Thoracic aorta (tissue), 2 donors: ENCODE data around the gene MEI1. TPM values are rescaled to one million over a fixed set of nuclear protein-coding genes. Genes with fewer than 3 reads are reported as not detected.

Source experiments
- ATAC-seq: fragments of 150-250 bp; one replicate; pipeline ENCODE4 v1.8.0; 2017; ENCODE audit warnings: low read depth; ENCODE audit not compliant: insufficient number of reproducible peaks, low FRiP score
- DNase-seq: peaks from one replicate; pipeline ENCODE4 v3.0.0-alpha.2; 2020; ENCODE audit warnings: low spot score
- H3K27ac ChIP-seq, 2 donors: fragments of 200-600 bp; sonication (generic); 1 replicate in 1 of 2; 2 replicates in 1 of 2; pipeline ENCODE4 v1.5.1; 2016; ENCODE audit warnings: mild to moderate bottlenecking in 2 of 2, moderate library complexity in 2 of 2
- H3K27me3 ChIP-seq: fragments of 200-600 bp; sonication (generic); replicated peaks from 2 replicates; pipeline ENCODE4 v1.6.0; 2016; ENCODE audit warnings: mild to moderate bottlenecking; ENCODE audit not compliant: insufficient read depth
- H3K36me3 ChIP-seq: fragments of 200-600 bp; sonication (generic); one replicate; pipeline ENCODE4 v1.5.1; 2016
- H3K4me1 ChIP-seq, 2 donors: fragments of 200-600 bp; sonication (generic); 1 replicate in 1 of 2; 2 replicates in 1 of 2; pipeline versions ENCODE4 v1.5.1 to v1.6.0; 2016; ENCODE audit warnings: low read depth in 2 of 2, mild to moderate bottlenecking in 1 of 2; ENCODE audit not compliant: control insufficient read depth in 1 of 2
- H3K4me3 ChIP-seq: fragments of 200-600 bp; sonication (generic); 2 replicates; pipeline ENCODE4 v1.5.1; 2016; ENCODE audit warnings: mild to moderate bottlenecking
- H3K9me3 ChIP-seq: fragments of 200-600 bp; sonication (generic); 2 replicates; pipeline ENCODE4 v1.5.1; 2016
- total RNA-seq, 2 donors: library from RNA; depleted of rRNA; stranded (reverse); fragments of >200 nt; gene quantifications; one replicate each; pipeline versions ENCODE4 v1.1.0 to v1.2.3, GENCODE V29; 2016
- TF ChIP-seq, protein P1 (sequence below): fragments of 200-600 bp; sonication (generic); IDR thresholded peaks from one replicate; pipeline ENCODE4 v1.5.1; 2019; ENCODE audit warnings: antibody characterized with exemption

The MEI1 gene
- total RNA-seq, 2 donors from 2014 or later, result 1.8 to 3.8 TPM

DNA sequence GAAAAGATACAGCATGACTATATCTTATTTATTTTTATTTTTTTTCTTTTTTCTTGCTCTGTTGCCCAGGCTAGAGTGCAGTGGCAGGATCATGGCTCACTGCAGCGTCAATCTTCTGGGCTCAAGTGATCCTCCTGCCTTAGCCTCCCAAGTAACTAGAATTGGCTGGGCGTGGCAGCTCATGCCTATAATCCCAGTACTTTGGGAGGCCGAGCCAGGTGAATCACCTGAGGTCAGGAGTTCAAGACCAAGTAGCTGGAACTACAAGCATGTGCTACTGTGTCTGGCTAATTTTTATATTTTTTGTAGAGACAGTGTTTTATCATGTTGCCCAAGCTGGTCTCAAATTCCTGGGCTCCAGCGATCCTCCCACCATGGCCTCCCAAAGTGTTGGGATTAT is 72.9 kb downstream of the MEI1 start:
- Histone ChIP-seq H3K27ac (no peak overlapping the region), H3K27me3 (no peaks in the 10 kb centered on the region), H3K4me1 (no peaks in the 10 kb centered on the region), H3K9me3 (no peaks in the 10 kb centered on the region), H3K36me3 (no peaks in the 10 kb centered on the region), H3K4me3 (no peak overlapping the region)
- no peak for ATAC-seq
- TF ChIP-seq, protein P1, sequence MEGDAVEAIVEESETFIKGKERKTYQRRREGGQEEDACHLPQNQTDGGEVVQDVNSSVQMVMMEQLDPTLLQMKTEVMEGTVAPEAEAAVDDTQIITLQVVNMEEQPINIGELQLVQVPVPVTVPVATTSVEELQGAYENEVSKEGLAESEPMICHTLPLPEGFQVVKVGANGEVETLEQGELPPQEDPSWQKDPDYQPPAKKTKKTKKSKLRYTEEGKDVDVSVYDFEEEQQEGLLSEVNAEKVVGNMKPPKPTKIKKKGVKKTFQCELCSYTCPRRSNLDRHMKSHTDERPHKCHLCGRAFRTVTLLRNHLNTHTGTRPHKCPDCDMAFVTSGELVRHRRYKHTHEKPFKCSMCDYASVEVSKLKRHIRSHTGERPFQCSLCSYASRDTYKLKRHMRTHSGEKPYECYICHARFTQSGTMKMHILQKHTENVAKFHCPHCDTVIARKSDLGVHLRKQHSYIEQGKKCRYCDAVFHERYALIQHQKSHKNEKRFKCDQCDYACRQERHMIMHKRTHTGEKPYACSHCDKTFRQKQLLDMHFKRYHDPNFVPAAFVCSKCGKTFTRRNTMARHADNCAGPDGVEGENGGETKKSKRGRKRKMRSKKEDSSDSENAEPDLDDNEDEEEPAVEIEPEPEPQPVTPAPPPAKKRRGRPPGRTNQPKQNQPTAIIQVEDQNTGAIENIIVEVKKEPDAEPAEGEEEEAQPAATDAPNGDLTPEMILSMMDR, result no peak
- DNase-seq, result no peak

DNA sequence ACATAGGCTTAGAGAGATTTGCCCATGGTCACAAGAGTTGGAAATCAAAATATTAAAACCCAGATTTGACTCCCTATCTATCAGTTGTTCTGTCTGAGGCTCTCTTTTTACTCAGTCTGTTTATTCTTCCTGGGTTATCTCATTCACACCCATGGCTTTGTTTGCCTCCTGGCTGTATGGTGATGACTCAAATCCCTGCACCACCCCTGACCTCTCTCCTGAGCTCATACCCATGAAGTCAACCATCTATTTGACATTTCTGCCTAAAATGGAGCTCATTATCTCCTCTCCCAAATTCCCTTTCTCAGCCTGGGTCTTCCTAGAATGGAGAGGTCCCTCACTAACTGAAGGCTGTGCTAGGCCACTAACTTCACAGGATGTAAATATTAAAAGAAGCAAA is 73.3 kb downstream of the MEI1 start:
- ATAC-seq (no peak), DNase-seq (no peak)
- H3K27ac ChIP-seq, result no peak overlapping the region
- TF ChIP-seq, protein P1, result no peak
- H3K4me1 ChIP-seq, result no peaks in the 10 kb centered on the region
- no peak overlapping the region for H3K4me3 ChIP-seq
- H3K9me3 ChIP-seq, result no peaks in the 10 kb centered on the region
- H3K36me3 ChIP-seq, result no peaks in the 10 kb centered on the region
- no peaks in the 10 kb centered on the region for H3K27me3 ChIP-seq

DNA sequence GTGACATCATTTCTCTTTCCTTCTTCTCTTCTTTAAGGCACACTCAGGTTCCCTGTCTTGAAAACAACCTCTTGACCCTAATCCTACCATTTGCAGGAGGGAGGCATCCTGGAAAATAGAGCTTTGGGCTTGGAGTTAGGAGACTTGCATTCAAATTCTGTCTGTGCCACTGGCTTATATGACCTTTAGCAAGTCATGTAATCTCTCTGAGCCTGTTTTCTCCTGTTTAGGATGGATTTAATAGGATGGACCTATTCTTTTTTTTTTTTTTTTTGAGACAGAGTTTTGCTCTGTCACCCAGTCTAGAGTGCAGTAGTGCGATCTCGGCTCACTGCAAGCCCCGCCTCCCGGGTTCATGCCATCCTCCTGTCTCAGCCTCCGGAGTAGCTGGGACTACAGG is 76.0 kb downstream of the MEI1 start:
- H3K36me3 ChIP-seq, result no peaks in the 10 kb centered on the region
- ATAC-seq (no peak), DNase-seq (no peak)
- H3K9me3 ChIP-seq, result no peaks in the 10 kb centered on the region
- TF ChIP-seq, protein P1, result no peak
- H3K27me3 ChIP-seq, result no peaks in the 10 kb centered on the region
- no peak overlapping the region for H3K27ac ChIP-seq
- no peak overlapping the region for H3K4me3 ChIP-seq
- no peaks in the 10 kb centered on the region for H3K4me1 ChIP-seq

DNA sequence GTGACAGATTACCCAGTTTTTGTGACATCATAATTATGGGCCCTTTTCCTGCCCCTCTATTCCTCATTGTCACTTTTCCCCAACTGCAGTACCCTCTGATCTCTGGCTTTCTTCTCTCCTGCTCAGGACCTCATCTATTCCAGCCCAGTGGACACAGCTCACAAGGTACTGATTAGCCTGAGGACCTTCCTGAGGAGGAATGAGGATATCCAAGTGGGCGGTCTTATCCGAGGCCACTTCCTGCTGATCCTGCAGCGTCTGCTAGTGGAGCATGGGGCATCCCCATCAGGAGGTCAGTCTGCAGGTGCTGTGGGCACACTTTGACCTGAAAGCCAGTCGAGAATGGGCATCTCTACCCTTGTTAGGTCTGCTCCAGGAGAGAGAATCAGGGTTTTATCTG is 76.7 kb downstream of the MEI1 start:
- Histone ChIP-seq H3K4me3 (no peak overlapping the region), H3K9me3 (no peaks in the 10 kb centered on the region), H3K27me3 (no peaks in the 10 kb centered on the region), H3K27ac (no peak overlapping the region), H3K4me1 (no peaks in the 10 kb centered on the region), H3K36me3 (no peaks in the 10 kb centered on the region)
- DNase-seq (no peak), ATAC-seq (no peak)
- TF ChIP-seq, protein P1, result no peak

DNA sequence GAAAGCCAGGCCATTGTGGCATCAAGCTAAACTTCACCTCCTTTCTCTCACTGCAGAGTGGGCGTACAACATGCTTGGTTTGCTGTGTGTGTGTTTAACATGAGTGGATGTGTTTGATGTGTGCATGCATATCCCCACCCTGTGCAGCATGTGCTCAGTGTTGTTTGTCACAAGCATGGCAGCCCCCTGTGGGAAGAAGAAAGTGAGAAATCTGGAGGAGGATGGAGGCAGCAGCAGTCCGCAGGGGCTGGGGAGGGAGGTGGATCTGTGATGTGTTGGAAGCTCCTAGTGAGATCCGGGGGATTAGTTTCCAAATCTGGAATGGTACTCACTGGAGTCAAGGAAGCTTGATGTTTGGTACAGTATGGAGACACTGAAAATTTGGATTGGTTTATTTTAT is 77.1 kb downstream of the MEI1 start:
- H3K27me3 ChIP-seq, result no peaks in the 10 kb centered on the region
- no peaks in the 10 kb centered on the region for H3K36me3 ChIP-seq
- ATAC-seq, result no peak
- H3K27ac ChIP-seq, result no peak overlapping the region
- DNase-seq, result no peak
- TF ChIP-seq, protein P1, result no peak
- no peaks in the 10 kb centered on the region for H3K9me3 ChIP-seq
- no peak overlapping the region for H3K4me3 ChIP-seq
- no peaks in the 10 kb centered on the region for H3K4me1 ChIP-seq
